SH-SY5Y (cell line): Measurements from ENCODE around the gene GABRG3.

Experiments
- GATA2 ChIP-seq: IDR thresholded peaks from 2 replicates; pipeline ENCODE4 v1.6.1; 2011; ENCODE audit warnings: mild to moderate bottlenecking, low read depth, low read length
- GATA3 ChIP-seq: IDR thresholded peaks from 2 replicates; pipeline ENCODE4 v1.6.1; 2011; ENCODE audit warnings: low read depth, mild to moderate bottlenecking, low read length, moderate library complexity

- TF ChIP-seq GATA2 (no peak), GATA3 (no peak)
Observed at GRCh38 chr15:27050163-27050562, 79.2 kb downstream of the GABRG3 start.
